IMR-90 (cell line): ENCODE data around the gene PRAC1. TPM values are rescaled to one million over a fixed set of nuclear protein-coding genes. Genes with fewer than 3 reads are reported as not detected.

Experiments used
- ATAC-seq: fragments of 200-7000 bp; cut with Tn5 transposase; 2 replicates; pipeline ENCODE4 v1.9.1; 2020; ENCODE audit warnings: low read depth, mild to moderate bottlenecking, moderate library complexity
- BruUV-seq: library from RNA; stranded (reverse); fragments of 400-500 nt; replicated peaks from 2 replicates; lab custom pipeline; 2021; lab: Mats Ljungman, UMichigan
- CTCF ChIA-PET: fragments of 300-600 bp; formaldehyde crosslinking; extraction: SDS; loops from one replicate; lab custom pipeline; 2021; ENCODE audit warnings: antibody characterized with exemption; lab: Yijun Ruan, JAX
- POLR2A ChIA-PET: fragments of 300-600 bp; sonication (Branson Sonifier 250); formaldehyde crosslinking; loops from one replicate; lab custom pipeline; 2022; ENCODE audit warnings: antibody characterized with exemption; ENCODE audit not compliant: unreplicated experiment; lab: Charles Lee
- DNase-seq: peaks from one replicate; pipeline ENCODE4 v3.0.0; 2013
- H2AFZ ChIP-seq: replicated peaks from 2 replicates; pipeline ENCODE3; 2013; ENCODE audit warnings: low read length, mild to moderate bottlenecking; ENCODE audit not compliant: poor library complexity
- H2AK5ac ChIP-seq: 2 replicates; pipeline ENCODE4 v1.6.1; 2013; ENCODE audit warnings: low read depth, low read length, inconsistent platforms
- H2AK9ac ChIP-seq: replicated peaks from 2 replicates; pipeline ENCODE3; 2013; ENCODE audit warnings: mild to moderate bottlenecking, low read depth, low read length, moderate library complexity; ENCODE audit not compliant: poor library complexity
- H2BK120ac ChIP-seq: 2 replicates; pipeline ENCODE4 v1.6.1; 2013; ENCODE audit warnings: low read depth, low read length, inconsistent platforms
- H2BK15ac ChIP-seq: 3 replicates; pipeline ENCODE4 v1.6.1; 2013; ENCODE audit warnings: low read depth, low read length, inconsistent platforms
- H2BK20ac ChIP-seq: 2 replicates; pipeline ENCODE4 v1.6.1; 2013; ENCODE audit warnings: low read depth, mild to moderate bottlenecking, inconsistent platforms, low read length, moderate library complexity
- H2BK5ac ChIP-seq: 2 replicates; pipeline ENCODE4 v1.6.1; 2013; ENCODE audit warnings: mild to moderate bottlenecking, low read depth, low read length, inconsistent platforms; ENCODE audit not compliant: poor library complexity, severe bottlenecking
- H3K14ac ChIP-seq: replicated peaks from 2 replicates; pipeline ENCODE4 v1.6.1; 2013; ENCODE audit warnings: low read depth, low read length, inconsistent platforms
- H3K18ac ChIP-seq: 2 replicates; pipeline ENCODE4 v1.6.1; 2013; ENCODE audit warnings: low read depth, low read length, control low read depth
- H3K23ac ChIP-seq: 2 replicates; pipeline ENCODE4 v1.6.1; 2013; ENCODE audit warnings: low read depth, low read length, inconsistent platforms
- H3K27ac ChIP-seq: 2 replicates; pipeline ENCODE4 v1.5.1; 2013; ENCODE audit warnings: mild to moderate bottlenecking, control low read depth, low read length; ENCODE audit not compliant: insufficient read depth
- H3K27me3 ChIP-seq: 2 replicates; pipeline ENCODE4 v1.6.1; 2013; ENCODE audit warnings: low read length; ENCODE audit not compliant: control insufficient read depth, insufficient read depth
- H3K36me3 ChIP-seq: 2 replicates; pipeline ENCODE4 v1.6.1; 2013; ENCODE audit warnings: low read length, mixed read lengths; ENCODE audit not compliant: control insufficient read depth, insufficient read depth
- H3K4ac ChIP-seq: 2 replicates; pipeline ENCODE4 v1.6.1; 2013; ENCODE audit warnings: low read depth, low read length, inconsistent platforms
- H3K4me1 ChIP-seq: 2 replicates; pipeline ENCODE4 v1.6.1; 2013; ENCODE audit warnings: low read length, mixed read lengths; ENCODE audit not compliant: control insufficient read depth, insufficient read depth
- H3K4me2 ChIP-seq: 2 replicates; pipeline ENCODE4 v1.6.1; 2013; ENCODE audit warnings: low read depth, mild to moderate bottlenecking, control low read depth, low read length, moderate library complexity
- H3K4me3 ChIP-seq: 2 replicates; pipeline ENCODE4 v1.5.1; 2013; ENCODE audit warnings: low read depth, mild to moderate bottlenecking, control low read depth, low read length, moderate library complexity; ENCODE audit not compliant: insufficient read depth
- H3K56ac ChIP-seq: 2 replicates; pipeline ENCODE4 v1.6.1; 2013; ENCODE audit warnings: low read length, inconsistent platforms; ENCODE audit not compliant: insufficient read depth; ENCODE audit errors: extremely low read depth
- H3K79me1 ChIP-seq, 2 experiments: 2 replicates each; pipeline ENCODE4 v1.6.1; 2013; ENCODE audit warnings: low read length in 2 of 2, inconsistent platforms in 1 of 2, low read depth in 1 of 2
- H3K9ac ChIP-seq: 2 replicates; pipeline ENCODE4 v1.6.1; 2013; ENCODE audit warnings: low read depth, low read length, control low read depth
- H3K9me1 ChIP-seq: 2 replicates; pipeline ENCODE4 v1.6.1; 2013; ENCODE audit warnings: low read length, inconsistent platforms; ENCODE audit not compliant: insufficient read depth
- H3K9me3 ChIP-seq: 2 replicates; pipeline ENCODE4 v1.6.1; 2013; ENCODE audit warnings: low read length; ENCODE audit not compliant: control insufficient read depth, insufficient read depth
- H4K20me1 ChIP-seq: 2 replicates; pipeline ENCODE4 v1.6.1; 2013; ENCODE audit warnings: low read length, inconsistent platforms; ENCODE audit not compliant: insufficient read depth
- H4K5ac ChIP-seq: 2 replicates; pipeline ENCODE4 v1.6.1; 2013; ENCODE audit warnings: mild to moderate bottlenecking, low read depth, low read length, control low read depth
- H4K8ac ChIP-seq, 2 experiments: 2 replicates each; pipeline ENCODE4 v1.6.1; 2013; ENCODE audit warnings: low read depth in 2 of 2, low read length in 2 of 2, control low read depth in 1 of 2, inconsistent platforms in 1 of 2
- H4K91ac ChIP-seq: 2 replicates; pipeline ENCODE4 v1.6.1; 2013; ENCODE audit warnings: low read depth, low read length, inconsistent platforms; ENCODE audit not compliant: insufficient read depth
- MAZ ChIP-seq: IDR thresholded peaks from 2 replicates; pipeline ENCODE4 v1.6.1; 2012; ENCODE audit warnings: low read depth, mild to moderate bottlenecking, low read length, improper control_type of control experiment, moderate library complexity, borderline replicate concordance
- WGBS, 2 experiments: methylation state at CpG; one replicate each; pipeline versions ENCODE4 v1.1.5 to v1.1.7; 2013; ENCODE audit warnings: missing lambda C conversion rate in 2 of 2; ENCODE audit not compliant: insufficient read length in 1 of 2; ENCODE audit errors: extremely low coverage in 2 of 2; 5-methylcytosine and 5-hydroxymethylcytosine counted together
- dilution Hi-C: fragments of 300-500 bp; cut with HindIII; formaldehyde crosslinking; loops from one replicate; pipeline ENCODE4 v1.14.3; 2018; ENCODE audit warnings: low sequenced_read_pairs; ENCODE audit not compliant: unreplicated experiment
- in situ Hi-C: fragments of 300-500 bp; cut with MboI; formaldehyde crosslinking; loops from 3 replicates; pipeline ENCODE4 v1.14.3; 2019; ENCODE audit warnings: low sequenced_read_pairs, inconsistent platforms, mixed read lengths
- intact Hi-C: fragments of 100-400 bp; cut with micrococcal nuclease; formaldehyde crosslinking; loops from 2 replicates; pipeline ENCODE4 v1.10.0; 2022
- polyA plus RNA-seq, 3 experiments: library from polyadenylated mRNA; depleted of rRNA; stranded (reverse); fragments of >200 nt; gene quantifications; 2 replicates each; pipeline ENCODE4 v1.2.3, GENCODE V29; 2012; ENCODE audit warnings: low replicate concordance in 1 of 3
- total RNA-seq: library from RNA; depleted of rRNA; stranded (reverse); fragments of >200 nt; gene quantifications from 2 replicates; pipeline ENCODE4 v1.2.3, GENCODE V29; 2012

The PRAC1 gene
- total and polyA plus RNA-seq, 2 of the 4 experiments (the other 2 are of a cell fraction), result not detected

DNA sequence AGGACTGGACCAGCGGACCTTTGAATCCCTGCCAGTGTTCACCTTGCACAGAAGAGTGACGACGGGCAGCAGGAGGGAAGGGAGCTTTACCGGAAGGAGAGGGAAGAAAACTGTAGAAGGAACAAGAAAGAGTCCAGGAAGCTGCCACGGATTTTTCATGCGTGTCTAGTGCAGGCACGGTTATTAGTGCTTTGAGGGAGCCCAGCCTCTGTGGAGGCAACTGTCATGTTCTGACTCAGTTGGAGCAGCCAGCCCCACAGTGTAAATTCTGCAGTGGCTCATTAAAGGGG, 12.7 kb upstream of the PRAC1 start:
- H2BK20ac ChIP-seq, result no peak overlapping the region
- H3K9me3 ChIP-seq, result peaks cover 7% of the 10 kb centered on the region
- no TSS peak for BruUV-seq
- H2AFZ ChIP-seq, result no peak overlapping the region
- no peak overlapping the region for H3K27ac ChIP-seq
- H4K20me1 ChIP-seq, result no peaks in the 10 kb centered on the region
- no peak overlapping the region for H2BK120ac ChIP-seq
- H3K14ac ChIP-seq, result no peak overlapping the region
- no peaks in the 10 kb centered on the region for H3K79me1 ChIP-seq
- no peak overlapping the region for H4K8ac ChIP-seq
- no peak overlapping the region for H3K56ac ChIP-seq
- DNase-seq (no peak), ATAC-seq (no peak)
- no peak overlapping the region for H2AK9ac ChIP-seq
- dilution Hi-C loops (no loop called here), intact Hi-C loops (no loop called here), in situ Hi-C loops (loop anchor here (10.0 kb wide), 1 partner anchor 50 kb away; no protein-coding TSS in a partner anchor)
- H2BK5ac ChIP-seq, result no peak overlapping the region
- POLR2A ChIA-PET, result no interaction called here
- CTCF ChIA-PET, result interaction anchor here (0.8 kb wide), 1 partner anchor 11 kb away, joined by 3 read pairs; no protein-coding TSS in a partner anchor
- H4K5ac ChIP-seq, result no peak overlapping the region
- no peak overlapping the region for H3K9ac ChIP-seq
- H3K23ac ChIP-seq, result no peak overlapping the region
- no peak overlapping the region for H3K4me3 ChIP-seq
- WGBS, 2 experiments, result 2% methylated on average over 7 of the region's 7 CpGs; no CpG with 5 or more reads in 1 of the 2 experiments
- no peaks in the 10 kb centered on the region for H3K36me3 ChIP-seq
- no peak for TF ChIP-seq MAZ
- no peak overlapping the region for H4K91ac ChIP-seq
- no peaks in the 10 kb centered on the region for H3K4me1 ChIP-seq
- no peak overlapping the region for H2BK15ac ChIP-seq
- no peak overlapping the region for H3K18ac ChIP-seq
- H3K4ac ChIP-seq, result no peak overlapping the region
- no peak overlapping the region for H3K4me2 ChIP-seq
- peaks cover 95% of the 10 kb centered on the region for H3K27me3 ChIP-seq
- H3K9me1 ChIP-seq, result no peaks in the 10 kb centered on the region
- H2AK5ac ChIP-seq, result no peak overlapping the region
